ENCODE measurements around the gene MYH14.

MYH14 gene

GRCh38 chr19:50320051-50320450 is 116.6 kb downstream of the MYH14 start:
- TF ChIP-seq CTCF (IDR thresholded peaks at IDR 0.05; ENCODE audit: borderline replicate concordance, control extremely low read depth, extremely low read depth, insufficient read depth, missing control alignments) = no peak
- no peak for DNase-seq (ENCODE audit: low spot score)
- in situ Hi-C loops (cut with MboI; ENCODE audit: low sequenced_read_pairs, unreplicated experiment) = no loop called here

GRCh38 chr19:50320596-50320995 is 117.2 kb downstream of the MYH14 start:
- in situ Hi-C loops (cut with MboI; ENCODE audit: low sequenced_read_pairs, unreplicated experiment) = no loop called here
- no peak for TF ChIP-seq CTCF (IDR thresholded peaks at IDR 0.05; ENCODE audit: borderline replicate concordance, control extremely low read depth, extremely low read depth, insufficient read depth, missing control alignments)

GRCh38 chr19:50321831-50322230 is 118.4 kb downstream of the MYH14 start:
- DNase-seq (ENCODE audit: low spot score) = no peak
- no peak for TF ChIP-seq CTCF (IDR thresholded peaks at IDR 0.05; ENCODE audit: borderline replicate concordance, control extremely low read depth, extremely low read depth, insufficient read depth, missing control alignments)
- in situ Hi-C loops (cut with MboI; ENCODE audit: low sequenced_read_pairs, unreplicated experiment) = no loop called here

More at GRCh38 chr19:50320596-50320995, 117.2 kb downstream of the MYH14 start:
- DNase-seq (ENCODE audit: low spot score) = no peak

GRCh38 chr19:50322234-50322633 is 118.8 kb downstream of the MYH14 start:
- in situ Hi-C loops (cut with MboI; ENCODE audit: low sequenced_read_pairs, unreplicated experiment) = no loop called here
- TF ChIP-seq CTCF (IDR thresholded peaks at IDR 0.05; ENCODE audit: borderline replicate concordance, control extremely low read depth, extremely low read depth, insufficient read depth, missing control alignments) = no peak

GRCh38 chr19:50322931-50323781 is 119.7 kb downstream of the MYH14 start:
- DNase-seq (ENCODE audit: low spot score) = no peak
- no peak for TF ChIP-seq CTCF (IDR thresholded peaks at IDR 0.05; ENCODE audit: borderline replicate concordance, control extremely low read depth, extremely low read depth, insufficient read depth, missing control alignments)

More at GRCh38 chr19:50322234-50322633, 118.8 kb downstream of the MYH14 start:
- no peak for DNase-seq (ENCODE audit: low spot score)

GRCh38 chr19:50323782-50324133 is 120.3 kb downstream of the MYH14 start:
- no peak for DNase-seq (ENCODE audit: low spot score)
- no peak for TF ChIP-seq CTCF (IDR thresholded peaks at IDR 0.05; ENCODE audit: borderline replicate concordance, control extremely low read depth, extremely low read depth, insufficient read depth, missing control alignments)
- in situ Hi-C loops (cut with MboI; ENCODE audit: low sequenced_read_pairs, unreplicated experiment) = no loop called here

More at GRCh38 chr19:50322931-50323781, 119.7 kb downstream of the MYH14 start:
- in situ Hi-C loops (cut with MboI; ENCODE audit: low sequenced_read_pairs, unreplicated experiment) = no loop called here

All from GM13976 (cell line).